Mesendoderm (in vitro differentiated cells): ENCODE results near the gene HYAL4.
"Not testable (repeated sequence)": the region's sequence is repeated elsewhere in the genome, so short reads cannot be mapped to it uniquely, and the experiment has no call there.

Experiments
- DNase-seq: peaks from one replicate; pipeline ENCODE4 v3.0.0; 2013
- H2AK5ac ChIP-seq: 2 replicates; pipeline ENCODE4 v1.6.1; 2013; ENCODE audit warnings: low read length, inconsistent platforms
- H2BK120ac ChIP-seq: 2 replicates; pipeline ENCODE4 v1.6.1; 2013; ENCODE audit warnings: low read depth, mild to moderate bottlenecking, low read length, moderate library complexity, mixed read lengths
- H2BK15ac ChIP-seq: replicated peaks from 2 replicates; pipeline ENCODE4 v1.6.1; 2013; ENCODE audit warnings: low read depth, mild to moderate bottlenecking, moderate library complexity
- H2BK5ac ChIP-seq: 2 replicates; pipeline ENCODE4 v1.6.1; 2013; ENCODE audit warnings: low read length, inconsistent platforms
- H3K18ac ChIP-seq: 2 replicates; pipeline ENCODE4 v1.6.1; 2013; ENCODE audit warnings: mild to moderate bottlenecking, low read length, mixed read lengths
- H3K23ac ChIP-seq: one replicate; pipeline ENCODE4 v1.6.1; 2013; ENCODE audit warnings: low read length
- H3K27ac ChIP-seq: 2 replicates; pipeline ENCODE4 v1.5.1; 2013; ENCODE audit warnings: low read depth, mild to moderate bottlenecking, inconsistent platforms, low read length, moderate library complexity
- H3K27me3 ChIP-seq: 2 replicates; pipeline ENCODE4 v1.6.1; 2013; ENCODE audit warnings: low read length, control low read depth, mild to moderate bottlenecking, inconsistent platforms; ENCODE audit not compliant: insufficient read depth, poor library complexity
- H3K36me3 ChIP-seq: 2 replicates; pipeline ENCODE4 v1.6.1; 2013; ENCODE audit warnings: low read length, inconsistent platforms; ENCODE audit not compliant: control insufficient read depth, insufficient read depth
- H3K4ac ChIP-seq: one replicate; pipeline ENCODE4 v1.6.1; 2013; ENCODE audit warnings: low read depth, mild to moderate bottlenecking, low read length, moderate library complexity
- H3K4me1 ChIP-seq: 2 replicates; pipeline ENCODE4 v1.6.1; 2013; ENCODE audit warnings: low read depth, low read length, inconsistent platforms; ENCODE audit not compliant: control insufficient read depth
- H3K4me2 ChIP-seq: 2 replicates; pipeline ENCODE4 v1.6.1; 2013; ENCODE audit warnings: low read length
- H3K4me3 ChIP-seq: 2 replicates; pipeline ENCODE4 v1.5.1; 2013; ENCODE audit warnings: mild to moderate bottlenecking, low read length
- H3K56ac ChIP-seq: one replicate; pipeline ENCODE4 v1.6.1; 2013; ENCODE audit warnings: low read length
- H3K79me1 ChIP-seq: 2 replicates; pipeline ENCODE4 v1.6.1; 2013; ENCODE audit warnings: low read length, inconsistent platforms
- H3K79me2 ChIP-seq: 2 replicates; pipeline ENCODE4 v1.6.1; 2013; ENCODE audit warnings: mild to moderate bottlenecking, low read length; ENCODE audit not compliant: control insufficient read depth, insufficient read depth
- H3K9ac ChIP-seq: 2 replicates; pipeline ENCODE4 v1.6.1; 2013; ENCODE audit warnings: low read length, inconsistent platforms
- H4K5ac ChIP-seq: one replicate; pipeline ENCODE4 v1.6.1; 2013; ENCODE audit warnings: low read length
- H4K8ac ChIP-seq: one replicate; pipeline ENCODE4 v1.6.1; 2013; ENCODE audit warnings: low read depth, mild to moderate bottlenecking, control low read depth, low read length, moderate library complexity
- WGBS: extraction: QIAGEN DNeasy Blood & Tissue Kit; methylation state at CpG from one replicate; pipeline ENCODE4 v1.1.7; 2013; ENCODE audit warnings: low lambda C conversion rate, missing lambda C conversion rate; ENCODE audit not compliant: insufficient coverage; ENCODE audit errors: extremely low coverage; 5-methylcytosine and 5-hydroxymethylcytosine counted together

HYAL4 gene

DNA sequence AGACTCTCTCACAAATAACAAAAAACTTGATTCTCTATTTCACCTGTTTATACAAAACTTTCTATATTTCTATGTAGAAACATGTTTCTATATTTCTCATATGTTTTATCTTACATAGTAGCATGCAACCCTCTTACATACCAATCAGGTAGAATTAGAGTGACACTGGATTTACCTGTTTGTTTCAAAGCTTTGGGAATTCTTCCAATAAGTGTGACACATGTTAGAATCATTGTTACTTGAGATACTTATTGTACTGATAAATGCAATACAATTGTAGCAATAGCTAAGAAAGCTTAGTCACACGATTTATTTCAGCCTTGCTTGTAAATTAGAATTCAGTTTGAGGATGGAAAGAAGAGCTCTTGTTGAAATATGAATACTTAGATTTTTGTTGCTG, 4.9 kb downstream of the HYAL4 start:
- H3K56ac ChIP-seq: no peak overlapping the region
- H3K4me1 ChIP-seq: no peaks in the 10 kb centered on the region
- H3K27me3 ChIP-seq: no peaks in the 10 kb centered on the region
- no peak for DNase-seq
- H3K23ac ChIP-seq: no peak overlapping the region
- H3K4me2 ChIP-seq: no peak overlapping the region
- H3K9ac ChIP-seq: no peak overlapping the region
- no peak overlapping the region for H2BK120ac ChIP-seq
- no peaks in the 10 kb centered on the region for H3K79me1 ChIP-seq
- no CpG with 5 or more reads among the region's 1 CpG for WGBS
- no peaks in the 10 kb centered on the region for H3K36me3 ChIP-seq
- no peak overlapping the region for H2BK5ac ChIP-seq
- no peak overlapping the region for H4K5ac ChIP-seq
- H3K79me2 ChIP-seq: no peaks in the 10 kb centered on the region
- no peak overlapping the region for H4K8ac ChIP-seq
- H2BK15ac ChIP-seq: no peak overlapping the region
- H3K4ac ChIP-seq: no peak overlapping the region
- no peak overlapping the region for H2AK5ac ChIP-seq
- no peak overlapping the region for H3K18ac ChIP-seq
- H3K4me3 ChIP-seq: no peak overlapping the region
- H3K27ac ChIP-seq: no peak overlapping the region

DNA sequence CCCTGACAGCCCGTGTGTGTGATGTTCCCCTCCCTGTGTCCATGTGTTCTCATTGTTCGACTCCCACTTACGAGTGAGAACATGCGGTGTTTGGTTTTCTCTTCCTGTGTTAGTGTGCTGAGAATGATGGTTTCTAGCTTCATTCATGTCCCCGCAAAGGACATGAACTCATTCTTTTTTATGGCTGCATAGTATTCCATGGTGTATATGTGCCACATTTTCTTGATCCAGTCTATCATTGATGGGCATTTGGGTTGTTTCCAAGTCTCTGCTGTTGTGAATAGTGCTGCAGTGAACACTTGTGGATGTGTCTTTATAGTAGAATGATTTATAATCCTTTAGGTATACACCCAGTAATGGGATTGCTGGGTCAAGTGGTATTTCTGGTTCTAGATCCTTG, 6.4 kb downstream of the HYAL4 start:
- DNase-seq, H3K79me1 ChIP-seq, H3K56ac ChIP-seq, H3K4ac ChIP-seq, H3K4me3 ChIP-seq, H3K36me3 ChIP-seq, H3K27me3 ChIP-seq, H3K9ac ChIP-seq, H3K79me2 ChIP-seq, H4K8ac ChIP-seq, H2BK120ac ChIP-seq, H3K18ac ChIP-seq, H2BK15ac ChIP-seq, H3K23ac ChIP-seq, H3K27ac ChIP-seq, H3K4me1 ChIP-seq, H3K4me2 ChIP-seq, H2AK5ac ChIP-seq, H2BK5ac ChIP-seq, H4K5ac ChIP-seq: not testable (repeated sequence)
- WGBS: no CpG with 5 or more reads among the region's 5 CpGs

GRCh38 chr7:123854291-123854690, 9.3 kb downstream of the HYAL4 start:
- H3K56ac ChIP-seq, H2BK120ac ChIP-seq, H3K79me2 ChIP-seq, DNase-seq, H3K27ac ChIP-seq, H3K9ac ChIP-seq, H3K4me1 ChIP-seq, H4K8ac ChIP-seq, H3K4me2 ChIP-seq, H3K79me1 ChIP-seq, H2AK5ac ChIP-seq, H2BK15ac ChIP-seq, H3K36me3 ChIP-seq, H3K18ac ChIP-seq, H3K27me3 ChIP-seq, H3K4ac ChIP-seq, H3K23ac ChIP-seq, H2BK5ac ChIP-seq, H3K4me3 ChIP-seq, H4K5ac ChIP-seq: not testable (repeated sequence)
- no CpG with 5 or more reads among the region's 2 CpGs for WGBS

DNA sequence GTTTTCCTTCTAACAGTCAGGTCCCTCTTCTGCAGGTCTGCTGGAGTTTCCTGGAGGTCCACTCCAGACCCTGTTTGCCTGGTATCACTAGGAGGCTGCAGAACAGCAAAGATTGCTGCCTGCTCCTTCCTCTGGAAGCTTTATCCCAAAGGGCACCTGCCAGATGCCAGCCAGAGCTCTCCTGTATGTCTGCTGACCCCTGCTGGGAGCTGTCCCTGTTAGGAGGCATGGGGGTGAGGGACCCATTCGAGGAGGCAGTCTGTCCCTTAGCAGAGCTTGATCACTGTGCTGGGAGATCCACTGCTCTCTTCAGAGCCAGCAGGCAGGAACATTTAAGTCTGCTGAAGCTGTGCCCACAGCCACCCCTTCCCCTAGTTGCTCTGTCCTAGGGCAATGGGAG, 11.5 kb downstream of the HYAL4 start:
- not testable (repeated sequence) for H3K79me1 ChIP-seq, H3K4me3 ChIP-seq, H3K23ac ChIP-seq, H3K18ac ChIP-seq, H3K9ac ChIP-seq, H3K79me2 ChIP-seq, H2BK15ac ChIP-seq, H2AK5ac ChIP-seq, H3K4me2 ChIP-seq, H3K27ac ChIP-seq, H2BK5ac ChIP-seq, H4K8ac ChIP-seq, DNase-seq, H3K4ac ChIP-seq, H3K27me3 ChIP-seq, H2BK120ac ChIP-seq, H4K5ac ChIP-seq, H3K36me3 ChIP-seq, H3K4me1 ChIP-seq, H3K56ac ChIP-seq
- no CpG with 5 or more reads among the region's 1 CpG for whole genome bisulfite sequencing

DNA sequence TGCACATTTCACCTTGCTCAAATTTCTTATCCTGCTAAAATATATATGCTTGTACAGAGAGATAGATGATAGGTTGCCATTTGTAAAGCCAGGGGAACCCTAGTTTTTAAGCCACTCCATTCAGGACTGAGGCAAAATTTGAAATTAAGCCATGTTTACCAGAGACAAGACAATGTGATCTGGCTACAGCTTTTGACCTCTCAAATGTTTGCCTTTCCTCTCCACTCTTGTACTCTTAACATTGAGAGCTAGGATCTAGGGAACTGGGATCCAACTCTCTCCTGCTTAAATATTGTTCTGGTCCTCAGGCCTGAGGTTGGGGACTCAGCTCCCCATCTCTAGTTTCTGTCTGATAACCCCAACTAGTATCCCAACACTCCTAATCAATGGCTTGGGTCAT, 15.9 kb downstream of the HYAL4 start:
- DNase-seq: no peak
- no peaks in the 10 kb centered on the region for H3K36me3 ChIP-seq
- H3K27me3 ChIP-seq: no peaks in the 10 kb centered on the region
- no peaks in the 10 kb centered on the region for H3K79me1 ChIP-seq
- H4K8ac ChIP-seq: no peak overlapping the region
- no peak overlapping the region for H3K18ac ChIP-seq
- H3K79me2 ChIP-seq: no peaks in the 10 kb centered on the region
- no peak overlapping the region for H3K56ac ChIP-seq
- H2BK120ac ChIP-seq: no peak overlapping the region
- no peak overlapping the region for H2BK5ac ChIP-seq
- no peak overlapping the region for H3K27ac ChIP-seq
- H2BK15ac ChIP-seq: no peak overlapping the region
- H2AK5ac ChIP-seq: no peak overlapping the region
- no peak overlapping the region for H4K5ac ChIP-seq
- H3K4me2 ChIP-seq: no peak overlapping the region
- no peak overlapping the region for H3K23ac ChIP-seq
- H3K4me1 ChIP-seq: peaks cover 2% of the 10 kb centered on the region
- H3K4ac ChIP-seq: no peak overlapping the region
- no peak overlapping the region for H3K4me3 ChIP-seq
- no peak overlapping the region for H3K9ac ChIP-seq

DNA sequence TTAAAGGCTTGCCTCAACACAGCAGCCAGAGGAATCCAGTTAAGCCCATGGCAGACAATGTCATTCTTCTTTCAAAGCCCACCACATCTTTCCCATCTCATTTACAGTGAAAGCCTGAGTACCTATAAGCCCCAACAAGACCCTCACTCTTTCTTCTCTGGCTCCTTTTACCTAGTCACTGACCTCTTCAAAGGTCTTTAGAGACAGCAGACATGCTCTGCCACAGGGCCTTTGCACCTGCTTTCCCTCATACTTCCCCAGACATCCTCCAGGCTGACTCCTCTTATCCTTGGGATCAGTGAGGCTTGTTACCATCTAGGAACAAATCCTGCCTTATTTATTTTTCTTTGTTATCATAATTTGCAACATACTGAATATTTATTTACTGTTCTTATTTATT, 17.8 kb downstream of the HYAL4 start:
- no peak overlapping the region for H3K4me2 ChIP-seq
- H3K4me3 ChIP-seq: no peak overlapping the region
- no peaks in the 10 kb centered on the region for H3K36me3 ChIP-seq
- no peak overlapping the region for H3K9ac ChIP-seq
- no peak overlapping the region for H4K5ac ChIP-seq
- no peak overlapping the region for H3K27ac ChIP-seq
- no peak overlapping the region for H2BK120ac ChIP-seq
- no peak overlapping the region for H2BK5ac ChIP-seq
- no peaks in the 10 kb centered on the region for H3K79me2 ChIP-seq
- DNase-seq: no peak
- no peak overlapping the region for H3K18ac ChIP-seq
- H4K8ac ChIP-seq: no peak overlapping the region
- no peaks in the 10 kb centered on the region for H3K79me1 ChIP-seq
- no peak overlapping the region for H3K4ac ChIP-seq
- peaks cover 2% of the 10 kb centered on the region for H3K4me1 ChIP-seq
- no peak overlapping the region for H2BK15ac ChIP-seq
- no peak overlapping the region for H2AK5ac ChIP-seq
- H3K56ac ChIP-seq: no peak overlapping the region
- H3K23ac ChIP-seq: no peak overlapping the region
- H3K27me3 ChIP-seq: no peaks in the 10 kb centered on the region
